GM10266 (cell line): Measurements from ENCODE around the gene AFG3L2.

Experiments used
- DNase-seq: peaks from one replicate; pipeline ENCODE4 v3.0.0; 2012; ENCODE audit errors: extremely low spot score
- CTCF ChIP-seq: IDR thresholded peaks from 2 replicates; pipeline ENCODE4 v1.5.1; 2012; ENCODE audit warnings: mild to moderate bottlenecking, low read depth; ENCODE audit not compliant: control insufficient read depth, insufficient read depth; ENCODE audit errors: missing control alignments

Gene AFG3L2

GRCh38 chr18:12318857-12319256, 58.2 kb downstream of the AFG3L2 start:
- DNase-seq, result no peak
- no peak for TF ChIP-seq CTCF

- DNase-seq, result no peak
These were observed 58.7 kb downstream of the AFG3L2 start for GRCh38 chr18:12318334-12318697.

GRCh38 chr18:12317664-12318333, 59.2 kb downstream of the AFG3L2 start:
- DNase-seq, result no peak
- TF ChIP-seq CTCF, result no peak

More at GRCh38 chr18:12318334-12318697, 58.7 kb downstream of the AFG3L2 start:
- TF ChIP-seq CTCF, result no peak

GRCh38 chr18:12315911-12316310, 61.1 kb downstream of the AFG3L2 start:
- no peak for TF ChIP-seq CTCF
- DNase-seq, result no peak

- no peak for DNase-seq
- no peak for TF ChIP-seq CTCF
These were observed 61.5 kb downstream of the AFG3L2 start for GRCh38 chr18:12315490-12315889.

GRCh38 chr18:12314591-12315305, 62.3 kb downstream of the AFG3L2 start:
- no peak for TF ChIP-seq CTCF
- DNase-seq, result peak; percentile 55
